GM12878 (cell line): ENCODE measurements around the gene GGN.

Source experiments
- BRCA1 ChIP-seq: IDR thresholded peaks from 2 replicates; pipeline ENCODE4 v1.6.1; 2011; ENCODE audit warnings: low read depth, low read length, improper control_type of control experiment
- EP300 ChIP-seq, 2 experiments: fragments of 150-350 bp in 1 of 2; IDR thresholded peaks; 2 replicates each; pipeline ENCODE4 v1.6.1; 2011 to 2012; ENCODE audit warnings: low read depth in 2 of 2, low read length in 2 of 2, borderline replicate concordance in 1 of 2, improper control_type of control experiment in 1 of 2, inconsistent platforms in 1 of 2; ENCODE audit not compliant: control insufficient read depth in 1 of 2
- NFXL1 ChIP-seq: fragments of 450-650 bp; IDR thresholded peaks from 2 replicates; pipeline ENCODE4 v1.6.1; 2017; ENCODE audit warnings: antibody characterized with exemption, mild to moderate bottlenecking, borderline replicate concordance
- NRF1 ChIP-seq: conservative IDR thresholded peaks from 2 replicates; pipeline ENCODE4 v1.6.1; 2011; ENCODE audit warnings: mild to moderate bottlenecking, low read depth, low read length, improper control_type of control experiment
- PAX8 ChIP-seq: fragments of 450-650 bp; IDR thresholded peaks from 2 replicates; pipeline ENCODE4 v1.6.1; 2017; ENCODE audit warnings: mild to moderate bottlenecking, moderate library complexity
- POLR2A ChIP-seq: IDR thresholded peaks from 2 replicates; pipeline ENCODE4 v1.6.1; 2011; ENCODE audit warnings: low read depth, mild to moderate bottlenecking, low read length
- POLR2AphosphoS5 ChIP-seq: IDR thresholded peaks from 2 replicates; pipeline ENCODE4 v1.6.1; 2011; ENCODE audit warnings: mild to moderate bottlenecking, low read length, inconsistent platforms
- REST ChIP-seq: IDR thresholded peaks from 2 replicates; pipeline ENCODE4 v1.6.1; 2012; ENCODE audit warnings: mild to moderate bottlenecking, low read depth, low read length
- RFX5 ChIP-seq: IDR thresholded peaks from 2 replicates; pipeline ENCODE4 v1.6.1; 2011; ENCODE audit warnings: low read depth, low read length, improper control_type of control experiment
- SRF ChIP-seq, 2 experiments: IDR thresholded peaks; 2 replicates each; pipeline ENCODE4 v1.6.1; 2011; ENCODE audit warnings: low read depth in 2 of 2, low read length in 2 of 2, mild to moderate bottlenecking in 1 of 2, moderate library complexity in 1 of 2
- SUZ12 ChIP-seq: fragments of 200-600 bp; sonication (generic); IDR thresholded peaks from one replicate; pipeline ENCODE4 v1.6.1; 2018; ENCODE audit warnings: antibody characterized with exemption, mild to moderate bottlenecking; ENCODE audit not compliant: unreplicated experiment
- TAF1 ChIP-seq: IDR thresholded peaks from 2 replicates; pipeline ENCODE4 v1.6.1; 2011; ENCODE audit warnings: mild to moderate bottlenecking, low read depth, low read length, borderline replicate concordance
- YY1 ChIP-seq: IDR thresholded peaks from 2 replicates; pipeline ENCODE4 v1.6.1; 2011; ENCODE audit warnings: low read depth, mild to moderate bottlenecking, low read length
- TF ChIP-seq, protein P1 (sequence below), 3 experiments: IDR thresholded peaks in 2 of 3; conservative IDR thresholded peaks in 1 of 3; 2 replicates each; pipeline ENCODE4 v1.5.1; 2011; ENCODE audit warnings: low read depth in 3 of 3, low read length in 3 of 3, mild to moderate bottlenecking in 3 of 3, control low read depth in 2 of 3, moderate library complexity in 2 of 3, inconsistent platforms in 1 of 3, mixed read lengths in 1 of 3; ENCODE audit not compliant: control insufficient read depth in 2 of 3, insufficient read depth in 1 of 3; ENCODE audit errors: extremely low read depth in 1 of 3

DNA sequence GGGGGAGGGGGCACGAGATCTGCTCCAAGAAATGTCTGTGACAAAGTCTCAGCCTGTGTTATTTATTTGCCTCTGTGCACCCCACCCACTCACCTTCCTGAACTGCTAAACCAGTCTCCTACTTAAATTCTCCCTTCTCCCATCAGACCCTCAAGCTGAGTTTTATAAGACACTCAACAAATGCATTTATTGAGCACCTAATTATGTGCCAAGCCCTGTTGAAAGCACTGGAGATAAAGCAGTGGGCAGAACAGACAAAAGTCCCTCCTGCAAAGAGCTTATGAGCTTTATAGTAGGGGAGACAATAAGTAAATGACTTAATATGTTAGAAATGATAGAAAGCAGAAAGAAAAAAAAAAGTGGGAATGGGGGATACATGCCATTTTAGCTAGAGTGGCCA is 11.7 kb upstream of the GGN start:
- TF ChIP-seq, protein P1, sequence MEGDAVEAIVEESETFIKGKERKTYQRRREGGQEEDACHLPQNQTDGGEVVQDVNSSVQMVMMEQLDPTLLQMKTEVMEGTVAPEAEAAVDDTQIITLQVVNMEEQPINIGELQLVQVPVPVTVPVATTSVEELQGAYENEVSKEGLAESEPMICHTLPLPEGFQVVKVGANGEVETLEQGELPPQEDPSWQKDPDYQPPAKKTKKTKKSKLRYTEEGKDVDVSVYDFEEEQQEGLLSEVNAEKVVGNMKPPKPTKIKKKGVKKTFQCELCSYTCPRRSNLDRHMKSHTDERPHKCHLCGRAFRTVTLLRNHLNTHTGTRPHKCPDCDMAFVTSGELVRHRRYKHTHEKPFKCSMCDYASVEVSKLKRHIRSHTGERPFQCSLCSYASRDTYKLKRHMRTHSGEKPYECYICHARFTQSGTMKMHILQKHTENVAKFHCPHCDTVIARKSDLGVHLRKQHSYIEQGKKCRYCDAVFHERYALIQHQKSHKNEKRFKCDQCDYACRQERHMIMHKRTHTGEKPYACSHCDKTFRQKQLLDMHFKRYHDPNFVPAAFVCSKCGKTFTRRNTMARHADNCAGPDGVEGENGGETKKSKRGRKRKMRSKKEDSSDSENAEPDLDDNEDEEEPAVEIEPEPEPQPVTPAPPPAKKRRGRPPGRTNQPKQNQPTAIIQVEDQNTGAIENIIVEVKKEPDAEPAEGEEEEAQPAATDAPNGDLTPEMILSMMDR (IDR thresholded peaks at IDR 0.05 in 2 of 3, conservative IDR thresholded peaks at IDR 0.05 in 1 of 3; ENCODE audit: control insufficient read depth in 2 of 3, extremely low read depth in 1 of 3, insufficient read depth in 1 of 3, low read depth in 3 of 3, low read length in 3 of 3) = no peak
- TF ChIP-seq YY1 = no peak
- TF ChIP-seq SRF (IDR thresholded peaks at IDR 0.05; ENCODE audit: low read depth in 2 of 2, low read length in 2 of 2) = no peak
- TF ChIP-seq TAF1 = no peak
- no peak for TF ChIP-seq NRF1
- TF ChIP-seq POLR2AphosphoS5 = no peak
- no peak for TF ChIP-seq POLR2A
- no peak for TF ChIP-seq RFX5
- TF ChIP-seq SUZ12 = no peak
- no peak for TF ChIP-seq BRCA1
- TF ChIP-seq PAX8 = no peak
- TF ChIP-seq NFXL1 = no peak
- no peak for TF ChIP-seq REST
- no peak for TF ChIP-seq EP300 (IDR thresholded peaks at IDR 0.05; ENCODE audit: borderline replicate concordance in 1 of 2, control insufficient read depth in 1 of 2, low read depth in 2 of 2, low read length in 2 of 2)
